GM18868 (cell line): Measurements from ENCODE around the gene GPR137.
"Not testable (repeated sequence)": the region's sequence is repeated elsewhere in the genome, so short reads cannot be mapped to it uniquely, and the experiment has no call there.

Source experiments
- ATAC-seq: cut with Tn5 transposase; IDR thresholded peaks from one replicate; pipeline ENCODE4 v1.9.1; 2021; ENCODE audit warnings: mild to moderate bottlenecking, moderate library complexity; ENCODE audit not compliant: unreplicated experiment

Gene GPR137

DNA sequence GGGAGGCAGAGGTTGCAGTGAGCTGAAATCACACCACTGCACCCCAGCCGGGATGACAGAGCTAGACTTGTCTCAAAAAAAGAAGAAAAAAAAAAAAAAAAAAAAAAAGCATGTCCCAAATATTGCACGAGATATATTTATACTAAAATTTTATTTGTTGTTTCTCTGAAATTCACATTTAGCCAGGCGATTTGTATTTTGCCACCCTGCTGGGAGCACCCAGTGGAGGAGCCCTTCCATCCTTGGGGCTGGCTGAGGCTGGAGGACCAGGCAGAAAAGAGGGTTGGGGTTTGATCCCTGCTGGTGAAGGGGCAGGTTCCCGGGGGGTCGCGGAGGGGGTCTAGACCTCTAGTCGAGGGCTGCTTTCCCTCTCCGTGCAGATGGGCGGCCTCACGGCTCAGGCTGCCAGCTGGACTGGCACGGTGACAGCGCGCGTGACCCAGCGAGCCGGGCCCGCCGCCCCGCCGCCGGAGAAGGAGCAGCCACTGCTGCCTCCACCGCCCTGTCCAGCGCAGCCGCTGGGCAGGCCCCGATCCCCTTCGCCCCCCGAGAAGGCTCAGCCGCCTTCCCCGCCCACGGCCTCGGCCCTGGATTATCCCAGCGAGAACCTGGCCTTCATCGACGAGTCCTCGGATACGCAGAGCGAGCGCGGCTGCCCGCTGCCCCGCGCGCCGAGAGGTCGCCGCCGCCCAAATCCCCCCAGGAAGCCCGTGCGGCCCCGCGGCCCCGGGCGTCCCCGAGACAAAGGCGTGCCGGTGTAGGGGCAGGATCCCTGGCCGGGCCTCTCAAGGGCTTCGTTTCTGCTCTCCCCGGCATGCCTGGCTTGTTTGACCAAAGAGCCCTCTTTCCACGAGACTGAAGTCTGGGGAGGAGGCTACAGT lies 13.6 kb downstream of the GPR137 start:
- ATAC-seq: no peak

DNA sequence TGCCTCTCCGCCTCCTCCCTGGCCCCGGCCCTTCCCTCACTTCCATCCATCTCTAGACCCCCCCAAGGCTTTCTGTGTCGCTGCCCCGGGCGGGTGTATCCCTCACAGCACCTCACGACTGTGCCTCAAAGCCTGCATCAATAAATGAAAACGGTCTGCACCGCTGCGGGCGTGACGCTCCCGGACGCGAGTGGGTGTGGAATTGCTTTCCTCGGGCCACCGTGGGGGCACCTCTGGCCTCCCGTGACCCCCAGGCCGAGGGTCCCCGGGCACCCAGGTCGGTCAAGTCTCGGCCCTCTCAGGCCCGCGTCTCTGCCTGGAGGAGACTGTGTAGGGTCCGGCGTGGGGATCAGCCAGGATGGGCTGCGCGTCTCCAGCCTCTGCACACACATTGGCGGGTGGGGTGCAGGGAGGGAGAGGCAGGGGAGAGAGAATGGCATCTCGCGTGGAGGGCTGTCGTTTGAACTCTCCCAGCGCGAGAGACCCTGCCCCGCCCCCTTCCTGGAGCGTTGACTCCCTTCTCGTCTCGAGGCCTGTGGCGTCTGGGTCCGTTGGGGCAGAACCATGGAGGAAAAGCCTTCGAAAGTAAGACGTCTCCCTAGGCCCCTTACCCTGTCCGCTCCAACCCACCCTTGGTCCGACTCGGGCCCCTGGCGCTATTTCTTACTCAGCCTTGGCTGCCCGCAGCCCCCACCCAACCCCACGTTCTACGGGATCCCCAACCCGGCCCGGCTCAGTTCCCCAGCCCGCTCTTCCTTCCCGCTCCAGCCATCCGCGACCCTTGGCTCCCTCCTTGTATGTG lies 14.4 kb downstream of the GPR137 start, which contains the start of gene CATSPERZ:
Gene CATSPERZ (plus strand): TSS at position 512 of the 802 bp plus-strand sequence. CDS start 53 bp downstream, at position 565.
- no peak for ATAC-seq

DNA sequence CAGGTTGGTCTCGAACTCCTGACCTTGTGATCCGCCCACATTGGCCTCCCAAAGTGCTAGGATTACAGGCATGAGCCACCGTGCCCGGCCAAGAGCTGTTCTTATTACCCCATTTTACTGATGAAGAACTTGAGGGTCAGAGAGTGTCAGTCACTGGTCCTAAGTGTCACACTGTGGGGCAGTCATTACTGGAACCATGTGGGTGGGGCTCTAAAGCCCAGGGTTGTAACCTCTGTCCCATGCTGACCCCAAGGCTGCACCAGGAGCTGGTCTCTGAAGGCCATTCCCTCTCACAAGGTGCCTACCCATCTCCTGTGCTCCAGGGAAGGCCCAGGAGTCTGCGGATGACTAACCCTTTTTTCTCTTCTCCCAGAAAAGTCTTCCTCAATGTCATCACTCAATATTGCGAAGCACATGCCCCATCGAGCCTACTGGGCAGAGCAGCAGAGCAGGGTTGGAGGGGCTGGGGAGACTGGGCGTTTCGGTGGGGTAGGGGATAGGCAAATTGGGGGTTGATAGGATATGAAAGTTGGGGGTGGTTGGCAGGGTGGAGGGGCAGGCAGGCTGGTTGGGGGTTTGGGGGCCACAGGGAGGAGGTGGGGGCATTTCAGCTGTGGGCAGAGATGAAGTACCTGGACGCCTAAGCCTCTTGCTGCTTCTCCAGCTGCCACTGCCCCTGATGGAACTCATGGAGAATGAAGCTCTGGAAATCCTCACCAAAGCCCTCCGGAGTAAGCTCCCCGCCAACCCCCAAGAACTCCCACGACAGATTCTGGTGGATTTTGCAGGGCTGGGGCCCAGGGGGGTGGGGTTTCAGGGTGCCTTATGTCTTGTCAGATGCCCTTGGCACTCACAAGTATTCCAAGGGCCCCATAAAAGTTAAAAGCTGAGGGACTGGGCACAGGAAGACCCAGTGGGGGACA lies 17.7 kb downstream of the GPR137 start:
- ATAC-seq: no peak

DNA sequence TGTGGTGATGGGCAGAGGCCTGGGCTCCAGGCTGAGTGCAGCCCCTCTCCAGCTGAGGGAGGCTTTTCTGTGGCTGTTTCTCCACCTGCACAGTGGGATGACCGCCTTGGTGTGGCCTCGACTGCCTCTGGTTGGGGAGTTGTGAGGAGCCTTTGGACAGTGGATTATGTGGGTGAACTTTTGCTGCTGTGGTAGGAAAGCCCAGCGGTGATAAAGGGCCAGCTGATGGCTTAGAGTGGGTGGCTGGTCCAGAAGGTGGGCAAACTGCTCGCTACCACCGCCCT lies 18.3 kb downstream of the GPR137 start:
- no peak for ATAC-seq

DNA sequence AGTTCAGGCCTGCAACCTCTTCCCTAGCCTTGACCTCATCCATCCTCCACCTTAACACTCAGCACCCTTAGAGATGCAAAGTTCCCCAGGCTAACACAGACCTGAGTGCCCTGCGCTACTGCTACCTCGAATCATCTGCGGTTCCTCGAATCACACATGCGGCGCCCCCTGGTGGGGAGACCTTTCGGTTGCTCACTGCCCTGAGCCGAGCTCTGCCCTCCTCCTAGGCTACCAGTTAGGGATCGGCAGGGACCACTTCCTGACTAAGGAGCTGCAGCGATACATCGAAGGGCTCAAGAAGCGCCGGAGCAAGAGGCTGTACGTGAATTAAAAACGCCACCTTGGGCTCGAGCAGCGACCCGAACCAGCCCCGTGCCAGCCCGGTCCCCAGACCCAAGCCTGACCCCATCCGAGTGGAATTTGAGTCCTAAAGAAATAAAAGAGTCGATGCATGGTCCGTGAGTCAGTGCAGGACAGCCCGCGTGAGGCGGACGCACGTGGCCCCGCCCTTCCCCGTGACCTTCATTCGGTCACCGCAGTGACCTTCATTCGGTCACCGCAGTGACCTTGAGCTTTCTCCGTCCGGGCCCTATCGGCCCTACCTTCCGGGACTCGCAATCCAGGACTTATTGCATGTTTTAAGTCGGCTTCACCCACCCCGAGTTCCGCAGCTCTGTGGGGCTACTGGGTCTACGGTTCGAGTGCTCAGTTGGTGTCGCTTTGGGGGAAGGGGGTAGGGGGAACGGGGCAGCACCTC lies 18.8 kb downstream of the GPR137 start:
- peak; percentile 27 for ATAC-seq

DNA sequence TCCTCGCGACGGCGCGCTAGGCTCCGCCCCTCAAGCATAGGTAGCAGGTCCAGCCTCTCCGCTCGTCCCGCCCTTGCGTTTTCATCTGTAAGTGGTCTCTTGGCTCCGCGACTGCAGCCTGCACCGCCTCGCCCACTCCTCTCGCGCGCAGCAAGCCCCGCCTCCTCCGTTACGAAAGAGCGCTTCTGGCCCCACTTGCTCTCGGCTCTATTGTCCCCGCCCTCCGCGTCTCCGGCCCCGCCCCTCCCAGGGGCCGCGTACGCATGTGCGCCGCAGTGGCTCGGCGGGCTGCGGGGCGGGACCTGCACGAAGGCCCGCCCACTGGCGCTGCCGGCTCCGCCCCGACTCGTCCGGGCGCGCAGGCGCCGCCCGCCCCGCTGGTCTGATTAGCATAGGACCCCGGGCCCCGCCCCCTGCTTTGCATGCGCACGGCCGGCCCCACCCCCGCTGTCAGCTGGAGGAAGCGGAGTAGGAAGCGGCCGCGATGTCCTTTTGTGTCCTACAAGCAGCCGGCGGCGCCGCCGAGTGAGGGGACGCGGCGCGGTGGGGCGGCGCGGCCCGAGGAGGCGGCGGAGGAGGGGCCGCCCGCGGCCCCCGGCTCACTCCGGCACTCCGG lies 19.5 kb downstream of the GPR137 start, which contains the start of gene ESRRA:
Gene ESRRA (plus strand): TSS at position 450 of the 616 bp plus-strand sequence. CDS start 1,656 bp downstream, outside the sequence.
- ATAC-seq: peak; percentile 71

DNA sequence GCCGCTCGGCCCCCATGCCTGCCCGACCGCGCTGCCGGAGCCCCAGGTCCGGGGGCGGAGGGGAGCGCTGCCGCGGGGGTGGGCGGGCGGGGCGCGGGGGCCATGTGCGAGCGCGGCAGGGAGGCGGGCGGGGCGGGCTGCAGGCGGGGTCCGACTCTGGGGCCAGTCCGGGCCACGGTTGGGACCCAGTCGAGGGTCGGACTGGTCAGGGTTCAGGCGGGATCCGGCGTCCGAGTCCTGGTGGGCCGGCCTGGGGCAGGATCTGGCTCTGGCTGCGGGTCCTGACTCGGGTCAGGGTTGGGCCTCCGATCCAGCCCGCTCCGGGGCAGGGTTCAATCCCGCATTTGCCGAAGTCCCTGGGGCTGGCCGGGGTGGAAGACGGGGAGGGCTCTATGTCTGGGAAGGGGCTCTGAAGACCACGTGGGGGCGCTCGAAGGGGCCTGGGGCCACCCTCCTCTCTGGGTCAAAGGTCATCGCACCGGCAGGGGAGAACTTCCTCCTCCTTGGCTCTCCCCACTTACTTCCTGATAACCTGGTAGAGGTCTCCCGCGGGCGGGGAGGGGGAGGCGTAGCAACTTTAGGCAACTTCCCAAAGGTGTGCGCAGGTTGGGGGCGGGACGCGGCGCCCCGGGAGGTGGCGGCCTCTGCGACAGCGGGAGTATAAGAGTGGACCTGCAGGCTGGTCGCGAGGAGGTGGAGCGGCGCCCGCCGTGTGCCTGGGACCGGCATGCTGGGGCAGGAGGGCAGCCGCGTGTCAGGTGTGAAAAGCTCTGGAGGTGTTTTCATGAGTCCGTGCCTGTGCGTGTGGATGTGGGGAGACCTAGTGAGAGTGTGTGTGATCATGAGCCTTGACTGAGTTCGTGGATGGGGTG lies 20.3 kb downstream of the GPR137 start:
- peak; percentile 17 for ATAC-seq

DNA sequence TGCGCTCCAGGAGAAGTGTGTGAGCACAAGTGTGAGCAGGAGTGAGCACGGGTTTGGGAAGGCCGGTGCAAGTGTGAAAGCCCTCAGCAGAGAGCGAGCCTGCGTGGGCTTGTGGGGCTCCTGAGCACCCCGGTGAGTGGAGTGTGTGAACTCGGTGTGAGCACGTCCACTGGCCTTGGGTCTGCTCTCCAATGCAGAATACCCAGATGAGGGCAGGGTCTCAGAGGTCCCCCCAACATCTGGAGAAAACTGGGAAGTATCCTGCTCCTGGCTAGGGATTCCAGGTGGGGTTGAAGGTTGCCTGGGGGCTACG lies 20.9 kb downstream of the GPR137 start:
- ATAC-seq: no peak

DNA sequence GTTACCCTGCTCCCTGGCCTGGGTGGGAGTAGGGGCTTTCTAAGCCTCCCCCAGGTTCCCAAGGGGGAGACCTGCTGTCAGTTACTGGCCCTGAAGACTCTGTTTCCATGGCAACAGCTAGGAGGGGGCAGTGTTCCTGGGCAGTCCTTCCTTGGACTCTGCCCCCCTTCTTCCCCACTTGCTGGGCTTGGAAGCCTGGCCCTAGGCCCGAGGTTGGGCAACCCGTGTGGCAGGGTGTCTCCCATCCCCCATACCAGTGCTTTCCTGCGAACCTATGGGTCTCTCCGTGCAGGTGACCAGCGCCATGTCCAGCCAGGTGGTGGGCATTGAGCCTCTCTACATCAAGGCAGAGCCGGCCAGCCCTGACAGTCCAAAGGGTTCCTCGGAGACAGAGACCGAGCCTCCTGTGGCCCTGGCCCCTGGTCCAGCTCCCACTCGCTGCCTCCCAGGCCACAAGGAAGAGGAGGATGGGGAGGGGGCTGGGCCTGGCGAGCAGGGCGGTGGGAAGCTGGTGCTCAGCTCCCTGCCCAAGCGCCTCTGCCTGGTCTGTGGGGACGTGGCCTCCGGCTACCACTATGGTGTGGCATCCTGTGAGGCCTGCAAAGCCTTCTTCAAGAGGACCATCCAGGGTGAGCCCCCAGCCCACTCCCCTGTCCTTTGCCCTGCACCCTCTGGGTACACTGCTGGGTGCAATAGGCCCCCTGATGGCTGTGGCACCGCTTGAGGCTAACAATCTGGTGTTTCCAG lies 21.4 kb downstream of the GPR137 start:
- ATAC-seq: no peak

DNA sequence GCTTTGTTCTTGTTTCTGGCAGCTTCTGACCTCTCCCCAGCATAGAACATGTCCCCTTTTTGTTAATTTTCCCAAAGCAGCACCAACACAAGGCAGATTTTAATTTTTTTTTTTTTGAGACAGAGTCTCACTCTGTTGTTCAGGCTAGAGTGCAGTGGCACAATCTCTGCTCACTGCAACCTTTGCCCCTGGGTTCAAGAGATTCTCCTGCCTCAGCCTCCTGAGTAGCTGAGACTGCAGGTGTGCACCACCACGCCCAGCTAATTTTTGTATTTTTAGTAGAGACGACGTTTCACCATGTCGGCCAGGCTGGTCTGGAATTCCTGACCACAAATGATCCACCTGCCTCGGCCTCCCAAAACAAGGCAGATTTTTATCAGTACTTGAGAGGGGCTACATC lies 22.1 kb downstream of the GPR137 start:
- ATAC-seq: not testable (repeated sequence)

DNA sequence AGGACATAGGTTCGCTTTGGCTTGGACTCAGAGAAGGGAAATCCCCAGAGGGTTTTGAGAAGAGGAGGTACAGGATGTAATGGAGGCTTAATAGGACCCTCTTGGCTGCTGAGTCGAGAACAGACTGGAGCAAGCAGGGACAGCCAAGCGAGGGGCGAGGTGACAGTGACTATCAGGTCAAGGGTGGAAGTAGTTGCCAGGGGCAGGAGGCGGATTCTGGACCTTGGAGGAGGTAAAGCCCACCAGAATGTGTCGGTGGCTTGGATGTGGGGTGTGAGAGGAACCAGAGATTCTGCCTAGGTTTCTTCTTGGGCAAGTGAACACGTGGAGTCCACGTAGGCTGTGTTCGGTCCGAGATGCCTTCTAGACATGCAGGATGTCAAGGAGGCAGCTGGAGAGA lies 27.3 kb downstream of the GPR137 start:
- ATAC-seq: no peak

DNA sequence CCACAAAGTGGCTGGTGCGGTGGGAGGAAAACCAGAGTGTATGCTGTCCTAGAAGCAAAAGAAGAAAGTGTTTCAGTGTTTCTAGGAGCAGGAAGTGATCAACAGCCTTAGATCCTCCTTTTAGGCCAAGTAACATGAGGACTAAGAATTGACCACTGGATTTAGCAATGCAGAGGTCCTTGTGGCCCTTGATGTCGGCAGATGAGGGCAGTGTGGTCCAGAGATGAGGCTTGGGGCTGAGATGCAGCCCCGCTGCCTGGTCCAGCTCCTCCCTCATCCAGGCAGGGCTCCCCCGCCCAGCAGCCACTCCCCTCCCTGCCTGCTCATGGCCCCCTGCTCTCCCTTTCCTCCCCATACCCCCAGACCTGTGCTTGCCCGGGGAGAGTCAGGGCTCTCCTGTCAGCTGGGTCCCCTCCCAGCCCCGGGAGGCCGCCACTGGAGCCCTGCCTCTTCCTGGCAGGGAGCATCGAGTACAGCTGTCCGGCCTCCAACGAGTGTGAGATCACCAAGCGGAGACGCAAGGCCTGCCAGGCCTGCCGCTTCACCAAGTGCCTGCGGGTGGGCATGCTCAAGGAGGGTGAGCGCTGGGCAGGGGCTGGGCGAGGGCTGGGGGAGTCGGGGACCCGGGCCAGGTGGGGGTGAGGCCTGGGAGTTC lies 28.0 kb downstream of the GPR137 start:
- ATAC-seq: no peak

DNA sequence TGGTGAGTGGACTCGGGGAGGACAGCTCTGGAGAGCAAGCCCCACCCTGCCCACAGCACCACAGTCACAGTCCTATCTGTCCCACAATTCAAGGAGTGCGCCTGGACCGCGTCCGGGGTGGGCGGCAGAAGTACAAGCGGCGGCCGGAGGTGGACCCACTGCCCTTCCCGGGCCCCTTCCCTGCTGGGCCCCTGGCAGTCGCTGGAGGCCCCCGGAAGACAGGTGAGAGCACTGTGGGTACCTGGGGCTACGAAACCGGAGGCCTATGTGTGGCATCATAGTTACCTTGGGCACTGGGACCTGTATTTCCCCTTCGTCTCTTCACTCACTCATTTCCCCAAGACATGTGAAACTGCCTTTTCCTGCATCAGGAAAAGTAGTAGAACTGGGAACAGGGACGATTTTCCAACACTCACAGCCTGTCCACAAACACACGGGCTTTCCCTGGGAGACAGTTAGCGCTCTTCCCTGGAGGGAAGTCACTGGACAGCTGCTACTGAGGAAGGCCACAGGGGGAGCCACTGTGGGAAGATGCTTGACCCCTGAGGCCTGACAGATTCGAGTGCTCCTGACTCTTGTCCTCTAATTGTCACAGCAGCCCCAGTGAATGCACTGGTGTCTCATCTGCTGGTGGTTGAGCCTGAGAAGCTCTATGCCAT lies 28.6 kb downstream of the GPR137 start:
- ATAC-seq: no peak

DNA sequence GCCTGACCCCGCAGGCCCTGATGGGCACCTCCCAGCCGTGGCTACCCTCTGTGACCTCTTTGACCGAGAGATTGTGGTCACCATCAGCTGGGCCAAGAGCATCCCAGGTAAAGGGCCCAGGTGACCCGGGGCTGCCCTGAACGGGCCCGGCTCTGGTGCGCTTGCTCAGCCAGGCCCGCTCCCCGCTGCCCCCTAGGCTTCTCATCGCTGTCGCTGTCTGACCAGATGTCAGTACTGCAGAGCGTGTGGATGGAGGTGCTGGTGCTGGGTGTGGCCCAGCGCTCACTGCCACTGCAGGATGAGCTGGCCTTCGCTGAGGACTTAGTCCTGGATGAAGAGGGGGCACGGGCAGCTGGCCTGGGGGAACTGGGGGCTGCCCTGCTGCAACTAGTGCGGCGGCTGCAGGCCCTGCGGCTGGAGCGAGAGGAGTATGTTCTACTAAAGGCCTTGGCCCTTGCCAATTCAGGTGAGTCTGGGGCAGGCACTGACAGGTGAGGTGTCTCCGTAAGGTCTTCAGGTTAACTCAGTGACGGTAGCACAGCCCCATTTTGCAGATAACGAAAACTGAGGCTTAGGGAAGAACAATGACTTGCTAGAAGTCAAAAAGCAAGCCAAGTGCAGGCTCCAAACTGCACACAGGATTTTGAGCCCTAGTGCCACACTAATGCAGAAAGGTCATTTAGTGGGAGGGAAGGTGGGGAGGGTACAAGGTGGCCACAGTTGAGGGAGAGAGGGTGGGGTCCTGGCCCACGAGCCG lies 29.3 kb downstream of the GPR137 start:
- no peak for ATAC-seq

DNA sequence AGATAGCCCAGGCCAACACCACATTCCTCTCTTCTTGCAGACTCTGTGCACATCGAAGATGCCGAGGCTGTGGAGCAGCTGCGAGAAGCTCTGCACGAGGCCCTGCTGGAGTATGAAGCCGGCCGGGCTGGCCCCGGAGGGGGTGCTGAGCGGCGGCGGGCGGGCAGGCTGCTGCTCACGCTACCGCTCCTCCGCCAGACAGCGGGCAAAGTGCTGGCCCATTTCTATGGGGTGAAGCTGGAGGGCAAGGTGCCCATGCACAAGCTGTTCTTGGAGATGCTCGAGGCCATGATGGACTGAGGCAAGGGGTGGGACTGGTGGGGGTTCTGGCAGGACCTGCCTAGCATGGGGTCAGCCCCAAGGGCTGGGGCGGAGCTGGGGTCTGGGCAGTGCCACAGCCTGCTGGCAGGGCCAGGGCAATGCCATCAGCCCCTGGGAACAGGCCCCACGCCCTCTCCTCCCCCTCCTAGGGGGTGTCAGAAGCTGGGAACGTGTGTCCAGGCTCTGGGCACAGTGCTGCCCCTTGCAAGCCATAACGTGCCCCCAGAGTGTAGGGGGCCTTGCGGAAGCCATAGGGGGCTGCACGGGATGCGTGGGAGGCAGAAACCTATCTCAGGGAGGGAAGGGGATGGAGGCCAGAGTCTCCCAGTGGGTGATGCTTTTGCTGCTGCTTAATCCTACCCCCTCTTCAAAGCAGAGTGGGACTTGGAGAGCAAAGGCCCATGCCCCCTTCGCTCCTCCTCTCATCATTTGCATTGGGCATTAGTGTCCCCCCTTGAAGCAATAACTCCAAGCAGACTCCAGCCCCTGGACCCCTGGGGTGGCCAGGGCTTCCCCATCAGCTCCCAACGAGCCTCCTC lies 30.2 kb downstream of the GPR137 start:
- ATAC-seq: not testable (repeated sequence)
